GM12865 (cell line): Measurements from ENCODE around the gene GFM1.

Experiments
- DNase-seq: peaks from one replicate; pipeline ENCODE4 v3.0.0; 2010; ENCODE audit warnings: low read depth
- H3K4me3 ChIP-seq: 2 replicates; pipeline ENCODE4 v1.5.1; 2011; ENCODE audit warnings: mild to moderate bottlenecking, low read depth, low read length, control low read depth
- TF ChIP-seq, protein P1 (sequence below): IDR thresholded peaks from 2 replicates; pipeline ENCODE4 v1.5.1; 2011; ENCODE audit warnings: low read length, control low read depth, low read depth, inconsistent platforms; ENCODE audit not compliant: insufficient read depth; ENCODE audit errors: missing control alignments

The GFM1 gene

DNA sequence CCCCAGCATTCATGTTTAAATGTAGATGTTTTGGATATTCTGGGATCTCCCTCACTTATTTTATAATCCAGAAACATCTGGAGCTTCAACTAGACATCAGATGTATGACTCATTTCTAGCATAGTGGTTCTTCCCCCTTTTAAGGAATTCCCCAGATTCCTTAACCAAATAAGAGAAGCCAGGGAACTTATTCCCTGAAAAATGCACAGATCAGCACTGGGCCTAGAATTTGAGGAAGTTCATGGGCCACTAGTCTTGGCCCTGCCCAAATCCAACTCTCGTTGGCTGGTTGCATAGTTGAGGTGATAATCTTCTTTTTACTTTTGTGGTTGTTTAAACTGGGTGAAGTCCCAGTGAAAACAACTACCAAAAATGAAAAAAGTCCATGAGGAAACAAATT is 67.6 kb downstream of the GFM1 start:
- DNase-seq, result no peak
- TF ChIP-seq, protein P1, sequence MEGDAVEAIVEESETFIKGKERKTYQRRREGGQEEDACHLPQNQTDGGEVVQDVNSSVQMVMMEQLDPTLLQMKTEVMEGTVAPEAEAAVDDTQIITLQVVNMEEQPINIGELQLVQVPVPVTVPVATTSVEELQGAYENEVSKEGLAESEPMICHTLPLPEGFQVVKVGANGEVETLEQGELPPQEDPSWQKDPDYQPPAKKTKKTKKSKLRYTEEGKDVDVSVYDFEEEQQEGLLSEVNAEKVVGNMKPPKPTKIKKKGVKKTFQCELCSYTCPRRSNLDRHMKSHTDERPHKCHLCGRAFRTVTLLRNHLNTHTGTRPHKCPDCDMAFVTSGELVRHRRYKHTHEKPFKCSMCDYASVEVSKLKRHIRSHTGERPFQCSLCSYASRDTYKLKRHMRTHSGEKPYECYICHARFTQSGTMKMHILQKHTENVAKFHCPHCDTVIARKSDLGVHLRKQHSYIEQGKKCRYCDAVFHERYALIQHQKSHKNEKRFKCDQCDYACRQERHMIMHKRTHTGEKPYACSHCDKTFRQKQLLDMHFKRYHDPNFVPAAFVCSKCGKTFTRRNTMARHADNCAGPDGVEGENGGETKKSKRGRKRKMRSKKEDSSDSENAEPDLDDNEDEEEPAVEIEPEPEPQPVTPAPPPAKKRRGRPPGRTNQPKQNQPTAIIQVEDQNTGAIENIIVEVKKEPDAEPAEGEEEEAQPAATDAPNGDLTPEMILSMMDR, result no peak
- H3K4me3 ChIP-seq, result no peak overlapping the region

DNA sequence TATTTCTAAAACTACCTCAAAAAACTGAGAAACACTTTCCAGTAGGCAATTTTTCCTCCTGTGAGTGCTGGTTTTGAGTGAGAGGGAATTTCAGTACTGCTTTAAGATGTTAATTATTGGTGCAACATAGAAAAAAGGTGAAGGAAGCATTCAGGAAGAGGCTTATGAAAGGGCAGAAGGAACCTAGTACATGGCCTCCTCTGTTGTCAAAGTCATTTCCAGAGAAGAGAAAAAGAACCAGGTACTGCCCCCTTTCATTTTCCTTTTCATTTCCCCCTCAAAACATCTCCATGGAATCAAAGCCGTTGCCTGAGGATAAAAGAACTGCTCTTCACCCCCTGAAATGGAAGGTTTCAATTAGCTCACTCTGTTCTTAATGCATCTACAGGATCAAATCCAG is 68.1 kb downstream of the GFM1 start:
- no peak overlapping the region for H3K4me3 ChIP-seq
- TF ChIP-seq, protein P1, result no peak
- peak; percentile 9 for DNase-seq

DNA sequence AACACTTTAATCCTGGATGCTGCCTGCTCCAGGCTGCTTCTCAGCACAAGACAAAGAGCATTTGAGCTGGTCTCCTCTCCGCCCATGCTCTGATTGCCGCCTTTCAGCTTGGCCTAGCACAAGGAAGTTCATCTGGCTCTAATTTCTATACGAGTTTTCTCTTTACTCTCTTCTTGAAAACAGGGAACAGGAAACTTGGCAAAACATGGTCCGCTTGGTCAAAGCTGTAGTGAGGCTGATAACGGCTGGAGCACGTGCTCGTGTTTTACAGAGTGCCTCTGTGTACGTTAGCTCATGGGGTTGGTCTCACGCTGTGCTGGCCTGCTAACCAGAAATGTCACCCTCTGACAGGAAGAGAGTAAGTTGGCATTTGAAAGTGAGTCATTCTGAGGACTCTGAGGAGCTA is 68.8 kb downstream of the GFM1 start:
- no peak for DNase-seq
- no peak overlapping the region for H3K4me3 ChIP-seq
- TF ChIP-seq, protein P1, result no peak

DNA sequence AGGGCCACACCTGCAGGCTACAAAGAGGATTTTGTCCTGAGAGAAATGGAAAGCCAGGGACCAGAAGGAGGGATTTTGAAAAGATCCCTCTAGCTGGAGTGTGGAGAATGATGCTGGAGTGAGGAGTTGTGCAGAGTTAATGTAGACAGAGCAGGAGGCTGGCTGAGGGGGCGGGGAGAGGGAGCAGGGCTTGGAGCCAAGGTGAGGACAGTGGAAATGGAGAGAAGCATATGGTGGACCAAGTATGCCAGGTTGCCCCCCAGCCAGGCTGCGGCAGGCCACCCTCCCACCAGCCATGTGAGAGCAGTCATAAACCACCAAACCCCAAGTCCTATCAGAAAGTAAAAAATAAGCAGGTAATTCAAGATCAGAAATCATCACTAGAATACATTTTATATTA is 73.2 kb downstream of the GFM1 start:
- TF ChIP-seq, protein P1, result no peak
- no peak for DNase-seq
- no peak overlapping the region for H3K4me3 ChIP-seq

DNA sequence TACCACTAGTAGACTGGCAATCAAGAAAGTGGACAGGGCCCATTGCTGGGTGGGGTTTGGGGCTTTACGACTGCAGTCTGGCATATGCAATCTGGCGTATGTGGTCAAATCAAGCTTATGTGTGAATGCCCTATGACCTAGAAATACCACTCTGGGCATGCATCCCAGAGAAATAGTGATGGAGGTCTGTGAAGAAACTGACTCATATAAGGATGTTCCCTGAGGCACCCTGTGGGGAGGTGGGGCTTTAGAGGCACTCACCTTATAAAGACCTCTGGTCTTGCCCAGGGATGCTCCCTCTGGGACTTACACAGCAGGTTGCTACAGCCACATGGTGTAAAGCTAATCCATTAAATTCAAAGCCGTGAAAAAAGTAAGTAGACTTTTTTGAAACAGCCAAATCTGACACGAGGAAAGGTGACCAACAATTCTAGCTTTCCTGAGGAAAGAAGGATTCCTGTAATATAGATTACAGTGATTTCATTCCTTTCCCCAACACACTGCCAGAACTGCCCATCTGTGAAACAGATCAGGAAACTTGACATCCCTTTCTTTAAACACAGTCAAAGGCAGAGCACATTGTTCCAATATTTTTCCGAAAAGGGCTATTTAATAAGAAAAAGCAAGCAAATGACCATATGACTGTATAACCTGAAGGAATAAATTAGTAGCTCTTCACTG is 74.3 kb downstream of the GFM1 start:
- H3K4me3 ChIP-seq, result no peak overlapping the region
- DNase-seq, result no peak
- TF ChIP-seq, protein P1, result no peak

DNA sequence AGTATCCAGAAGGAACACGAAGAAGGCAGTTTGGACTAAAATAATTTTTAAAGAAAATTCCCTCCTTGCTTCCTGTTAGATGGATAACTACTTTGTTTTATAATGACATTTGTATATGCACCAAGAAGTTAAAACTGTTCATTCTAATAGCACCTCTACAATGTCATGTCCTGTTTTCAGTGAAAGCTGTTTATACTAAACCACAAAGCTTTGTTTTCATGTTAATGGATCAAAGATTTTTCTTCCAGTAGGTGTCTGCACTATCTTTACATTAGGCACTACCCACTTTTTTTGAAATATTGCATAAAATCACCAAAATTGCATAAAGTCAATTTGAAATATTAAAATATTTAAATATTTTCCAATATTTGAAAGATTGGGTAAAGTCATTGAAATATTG is 77.8 kb downstream of the GFM1 start:
- DNase-seq, result no peak
- TF ChIP-seq, protein P1, result no peak
- no peak overlapping the region for H3K4me3 ChIP-seq

DNA sequence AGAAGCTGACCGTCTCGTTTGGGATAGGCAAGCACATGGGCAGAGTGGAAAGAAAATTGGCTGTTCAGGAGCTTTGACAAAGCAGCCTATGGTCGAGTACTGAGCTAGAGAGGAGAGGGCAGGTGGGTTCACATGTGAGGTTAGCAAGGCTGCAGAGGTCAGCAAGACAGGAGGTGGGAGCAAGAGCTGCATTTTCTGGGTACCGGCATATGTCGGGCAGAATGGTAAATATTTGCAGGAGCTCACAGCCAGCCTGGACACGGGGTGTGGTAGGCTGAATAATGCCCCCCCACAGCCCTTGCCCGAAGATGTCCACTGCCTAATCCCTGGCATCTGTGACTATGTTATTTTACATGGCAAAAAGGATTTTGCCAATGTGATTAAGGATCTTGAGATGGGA is 79.7 kb downstream of the GFM1 start:
- TF ChIP-seq, protein P1, result no peak
- no peak overlapping the region for H3K4me3 ChIP-seq
- no peak for DNase-seq
